ENCODE results near the gene HSPG2. TPM values are rescaled to one million over a fixed set of nuclear protein-coding genes. Genes with fewer than 3 reads are reported as not detected.

Gene HSPG2
- total and polyA plus RNA-seq, 9 of the 15 experiments (the other 6 are each of a cell fraction or from before 2014, with no cell fraction given), result 0.14 to 160 (median 15.7) TPM

DNA sequence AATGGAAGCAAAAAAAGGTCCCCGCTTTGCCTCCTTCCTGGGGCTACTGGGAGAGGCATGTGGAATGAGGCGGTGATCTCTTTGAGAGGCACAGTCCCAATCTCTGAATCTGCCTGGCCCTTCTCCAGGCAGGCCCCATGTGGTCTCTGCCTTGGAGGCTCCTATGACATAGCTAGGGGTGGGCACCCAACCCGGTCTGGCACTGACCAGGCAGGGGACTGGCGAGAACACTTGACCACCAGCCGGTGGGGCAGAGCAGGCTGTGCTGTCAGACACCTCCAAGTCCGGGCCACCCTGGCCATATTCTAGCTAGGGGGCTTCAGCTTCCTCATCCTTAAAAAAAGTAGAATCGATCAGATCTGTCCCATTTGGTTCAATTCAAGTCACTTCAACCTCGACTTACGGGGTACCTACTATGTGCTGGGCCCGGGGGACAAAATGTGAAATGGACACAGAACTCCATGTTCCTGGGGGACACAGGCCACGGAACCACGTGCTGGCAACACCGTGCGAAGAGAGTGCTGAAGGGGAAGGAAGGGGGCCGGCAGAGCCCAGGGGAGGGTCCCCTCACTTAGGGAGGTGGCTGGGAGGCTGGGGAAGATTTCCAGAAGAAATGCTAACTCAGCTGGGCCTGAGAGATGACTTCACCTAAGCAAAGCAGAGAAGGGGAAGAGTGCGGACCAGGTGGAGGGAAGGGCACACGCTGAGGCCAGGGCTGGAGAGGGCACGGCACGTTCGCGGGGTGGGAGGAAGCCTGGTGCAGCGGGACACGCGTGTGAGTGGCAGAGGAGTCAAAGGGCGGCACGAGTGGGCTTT lies 33.3 kb downstream of the HSPG2 start (continued):
- TF ChIP-seq, protein P1, sequence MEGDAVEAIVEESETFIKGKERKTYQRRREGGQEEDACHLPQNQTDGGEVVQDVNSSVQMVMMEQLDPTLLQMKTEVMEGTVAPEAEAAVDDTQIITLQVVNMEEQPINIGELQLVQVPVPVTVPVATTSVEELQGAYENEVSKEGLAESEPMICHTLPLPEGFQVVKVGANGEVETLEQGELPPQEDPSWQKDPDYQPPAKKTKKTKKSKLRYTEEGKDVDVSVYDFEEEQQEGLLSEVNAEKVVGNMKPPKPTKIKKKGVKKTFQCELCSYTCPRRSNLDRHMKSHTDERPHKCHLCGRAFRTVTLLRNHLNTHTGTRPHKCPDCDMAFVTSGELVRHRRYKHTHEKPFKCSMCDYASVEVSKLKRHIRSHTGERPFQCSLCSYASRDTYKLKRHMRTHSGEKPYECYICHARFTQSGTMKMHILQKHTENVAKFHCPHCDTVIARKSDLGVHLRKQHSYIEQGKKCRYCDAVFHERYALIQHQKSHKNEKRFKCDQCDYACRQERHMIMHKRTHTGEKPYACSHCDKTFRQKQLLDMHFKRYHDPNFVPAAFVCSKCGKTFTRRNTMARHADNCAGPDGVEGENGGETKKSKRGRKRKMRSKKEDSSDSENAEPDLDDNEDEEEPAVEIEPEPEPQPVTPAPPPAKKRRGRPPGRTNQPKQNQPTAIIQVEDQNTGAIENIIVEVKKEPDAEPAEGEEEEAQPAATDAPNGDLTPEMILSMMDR (IDR thresholded peaks at IDR 0.05 in 2 of 3, conservative IDR thresholded peaks at IDR 0.05 in 1 of 3; ENCODE audit: insufficient read depth in 2 of 3, low read depth in 1 of 3, low read length in 3 of 3), result no peak
- no peak for TF ChIP-seq RBM39 (optimal IDR thresholded peaks at IDR 0.05; ENCODE audit: low read depth, low read length)
- peak; percentile 78; the same call in 1 of the 2 replicates for TF ChIP-seq ZNF583 (CRISPR knock-in tag; IDR thresholded peaks at IDR 0.05)
- 0 out of 2 replicates have a peak, but pooled peaks have one; percentile 32 for TF ChIP-seq NFXL1 (CRISPR knock-in tag; IDR thresholded peaks at IDR 0.05)
- TF ChIP-seq, protein P2, sequence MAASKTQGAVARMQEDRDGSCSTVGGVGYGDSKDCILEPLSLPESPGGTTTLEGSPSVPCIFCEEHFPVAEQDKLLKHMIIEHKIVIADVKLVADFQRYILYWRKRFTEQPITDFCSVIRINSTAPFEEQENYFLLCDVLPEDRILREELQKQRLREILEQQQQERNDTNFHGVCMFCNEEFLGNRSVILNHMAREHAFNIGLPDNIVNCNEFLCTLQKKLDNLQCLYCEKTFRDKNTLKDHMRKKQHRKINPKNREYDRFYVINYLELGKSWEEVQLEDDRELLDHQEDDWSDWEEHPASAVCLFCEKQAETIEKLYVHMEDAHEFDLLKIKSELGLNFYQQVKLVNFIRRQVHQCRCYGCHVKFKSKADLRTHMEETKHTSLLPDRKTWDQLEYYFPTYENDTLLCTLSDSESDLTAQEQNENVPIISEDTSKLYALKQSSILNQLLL (CRISPR knock-in tag; IDR thresholded peaks at IDR 0.05; ENCODE audit: borderline replicate concordance), result no peak
- TF ChIP-seq WHSC1 (IDR thresholded peaks at IDR 0.05; ENCODE audit: low read length), result no peak
- TF ChIP-seq, protein P3, sequence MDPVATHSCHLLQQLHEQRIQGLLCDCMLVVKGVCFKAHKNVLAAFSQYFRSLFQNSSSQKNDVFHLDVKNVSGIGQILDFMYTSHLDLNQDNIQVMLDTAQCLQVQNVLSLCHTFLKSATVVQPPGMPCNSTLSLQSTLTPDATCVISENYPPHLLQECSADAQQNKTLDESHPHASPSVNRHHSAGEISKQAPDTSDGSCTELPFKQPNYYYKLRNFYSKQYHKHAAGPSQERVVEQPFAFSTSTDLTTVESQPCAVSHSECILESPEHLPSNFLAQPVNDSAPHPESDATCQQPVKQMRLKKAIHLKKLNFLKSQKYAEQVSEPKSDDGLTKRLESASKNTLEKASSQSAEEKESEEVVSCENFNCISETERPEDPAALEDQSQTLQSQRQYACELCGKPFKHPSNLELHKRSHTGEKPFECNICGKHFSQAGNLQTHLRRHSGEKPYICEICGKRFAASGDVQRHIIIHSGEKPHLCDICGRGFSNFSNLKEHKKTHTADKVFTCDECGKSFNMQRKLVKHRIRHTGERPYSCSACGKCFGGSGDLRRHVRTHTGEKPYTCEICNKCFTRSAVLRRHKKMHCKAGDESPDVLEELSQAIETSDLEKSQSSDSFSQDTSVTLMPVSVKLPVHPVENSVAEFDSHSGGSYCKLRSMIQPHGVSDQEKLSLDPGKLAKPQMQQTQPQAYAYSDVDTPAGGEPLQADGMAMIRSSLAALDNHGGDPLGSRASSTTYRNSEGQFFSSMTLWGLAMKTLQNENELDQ (CRISPR knock-in tag; IDR thresholded peaks at IDR 0.05; ENCODE audit: borderline replicate concordance), result no peak
- no peak for TF ChIP-seq FOXA3 (CRISPR knock-in tag; conservative IDR thresholded peaks at IDR 0.05 in 1 of 2, IDR thresholded peaks at IDR 0.05 in 1 of 2)
- TF ChIP-seq GTF2F1 (IDR thresholded peaks at IDR 0.05; ENCODE audit: low read depth, low read length), result 0 out of 2 replicates have a peak, but pooled peaks have one; percentile 25
- TF ChIP-seq, protein P4, sequence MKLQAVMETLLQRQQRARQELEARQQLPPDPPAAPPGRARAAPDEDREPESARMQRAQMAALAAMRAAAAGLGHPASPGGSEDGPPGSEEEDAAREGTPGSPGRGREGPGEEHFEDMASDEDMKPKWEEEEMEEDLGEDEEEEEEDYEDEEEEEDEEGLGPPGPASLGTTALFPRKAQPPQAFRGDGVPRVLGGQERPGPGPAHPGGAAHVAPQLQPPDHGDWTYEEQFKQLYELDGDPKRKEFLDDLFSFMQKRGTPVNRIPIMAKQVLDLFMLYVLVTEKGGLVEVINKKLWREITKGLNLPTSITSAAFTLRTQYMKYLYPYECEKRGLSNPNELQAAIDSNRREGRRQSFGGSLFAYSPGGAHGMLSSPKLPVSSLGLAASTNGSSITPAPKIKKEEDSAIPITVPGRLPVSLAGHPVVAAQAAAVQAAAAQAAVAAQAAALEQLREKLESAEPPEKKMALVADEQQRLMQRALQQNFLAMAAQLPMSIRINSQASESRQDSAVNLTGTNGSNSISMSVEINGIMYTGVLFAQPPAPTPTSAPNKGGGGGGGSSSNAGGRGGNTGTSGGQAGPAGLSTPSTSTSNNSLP (IDR thresholded peaks at IDR 0.05; ENCODE audit: borderline replicate concordance, low read depth, low read length), result no peak
- TF ChIP-seq, protein P5, sequence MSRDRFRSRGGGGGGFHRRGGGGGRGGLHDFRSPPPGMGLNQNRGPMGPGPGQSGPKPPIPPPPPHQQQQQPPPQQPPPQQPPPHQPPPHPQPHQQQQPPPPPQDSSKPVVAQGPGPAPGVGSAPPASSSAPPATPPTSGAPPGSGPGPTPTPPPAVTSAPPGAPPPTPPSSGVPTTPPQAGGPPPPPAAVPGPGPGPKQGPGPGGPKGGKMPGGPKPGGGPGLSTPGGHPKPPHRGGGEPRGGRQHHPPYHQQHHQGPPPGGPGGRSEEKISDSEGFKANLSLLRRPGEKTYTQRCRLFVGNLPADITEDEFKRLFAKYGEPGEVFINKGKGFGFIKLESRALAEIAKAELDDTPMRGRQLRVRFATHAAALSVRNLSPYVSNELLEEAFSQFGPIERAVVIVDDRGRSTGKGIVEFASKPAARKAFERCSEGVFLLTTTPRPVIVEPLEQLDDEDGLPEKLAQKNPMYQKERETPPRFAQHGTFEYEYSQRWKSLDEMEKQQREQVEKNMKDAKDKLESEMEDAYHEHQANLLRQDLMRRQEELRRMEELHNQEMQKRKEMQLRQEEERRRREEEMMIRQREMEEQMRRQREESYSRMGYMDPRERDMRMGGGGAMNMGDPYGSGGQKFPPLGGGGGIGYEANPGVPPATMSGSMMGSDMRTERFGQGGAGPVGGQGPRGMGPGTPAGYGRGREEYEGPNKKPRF (IDR thresholded peaks at IDR 0.05; ENCODE audit: low read depth, low read length), result no peak
